Gastrocnemius medialis (tissue), 4 donors: ENCODE measurements around the gene GLYATL1. TPM values are rescaled to one million over a fixed set of nuclear protein-coding genes. Genes with fewer than 3 reads are reported as not detected.

ENCODE experiments used
- ATAC-seq, 2 donors: fragments of 150-250 bp; one replicate each; pipeline ENCODE4 v1.9.1; 2016
- DNase-seq, 2 donors: peaks; one replicate each; pipeline ENCODE4 v3.0.0-alpha.2; 2019
- H3K27ac ChIP-seq, 4 donors: fragments of 200-600 bp; sonication (generic); 1 replicate in 1 of 4; 2 replicates in 3 of 4; pipeline ENCODE4 v1.5.1; 2016 to 2018; ENCODE audit warnings: mild to moderate bottlenecking in 2 of 4, moderate library complexity in 1 of 4
- H3K27me3 ChIP-seq, 3 donors: fragments of 200-600 bp; sonication (generic) in 2 of 3; 1 replicate in 1 of 3; 2 replicates in 2 of 3; pipeline versions ENCODE4 v1.5.1 to v1.6.0; 2016 to 2019; ENCODE audit warnings: mild to moderate bottlenecking in 1 of 3, moderate library complexity in 1 of 3
- H3K36me3 ChIP-seq, 2 donors: fragments of 200-600 bp; sonication (generic) in 1 of 2; one replicate each; pipeline ENCODE4 v1.5.1; 2017 to 2018
- H3K4me1 ChIP-seq, 2 donors: fragments of 200-600 bp; sonication (generic) in 1 of 2; one replicate each; pipeline ENCODE4 v1.5.1; 2016 to 2017; ENCODE audit warnings: mild to moderate bottlenecking in 2 of 2
- H3K4me3 ChIP-seq, 4 donors: fragments of 200-600 bp; sonication (generic) in 3 of 4; 1 replicate in 1 of 4; 2 replicates in 3 of 4; pipeline ENCODE4 v1.5.1; 2016 to 2019; ENCODE audit warnings: mild to moderate bottlenecking in 2 of 4
- H3K9me3 ChIP-seq, 3 donors: fragments of 200-600 bp; sonication (generic) in 2 of 3; 1 replicate in 1 of 3; 2 replicates in 2 of 3; pipeline ENCODE4 v1.5.1; 2016 to 2019
- POLR2A ChIP-seq, 2 donors: fragments of 450-650 bp; IDR thresholded peaks; one replicate each; pipeline ENCODE4 v1.6.1; 2017; ENCODE audit warnings: antibody characterized with exemption in 2 of 2, mild to moderate bottlenecking in 2 of 2, moderate library complexity in 2 of 2
- in situ Hi-C, 4 donors: fragments of 200-750 bp; cut with MboI; loops; one replicate each; pipeline versions ENCODE4 v1.15.0 to v1.8.0; 2017; ENCODE audit warnings: low sequenced_read_pairs in 4 of 4
- intact Hi-C: fragments of 100-400 bp; cut with DNase I; formaldehyde crosslinking; loops from one replicate; pipeline ENCODE4 v1.15.1; 2023; ENCODE audit warnings: low total_unique reads
- total RNA-seq, 4 donors: library from RNA; depleted of rRNA; stranded (reverse); fragments of >200 nt; gene quantifications; one replicate each; pipeline versions ENCODE4 v1.1.0 to v1.2.3, GENCODE V29; 2016
- TF ChIP-seq, protein P1 (sequence below), 5 experiments: fragments of 450-650 bp in 3 of 5; fragments of 200-600 bp in 2 of 5; sonication (generic) in 2 of 5; IDR thresholded peaks in 4 of 5; conservative IDR thresholded peaks in 1 of 5; 1 replicate in 4 of 5; 2 replicates in 1 of 5; pipeline ENCODE4 v1.5.1; 2016 to 2019; ENCODE audit warnings: antibody characterized with exemption in 5 of 5, mild to moderate bottlenecking in 3 of 5, moderate library complexity in 3 of 5

Gene GLYATL1
- total RNA-seq, 4 donors from 2014 or later, result 0.94 to 1.2 TPM; not detected in 2

DNA sequence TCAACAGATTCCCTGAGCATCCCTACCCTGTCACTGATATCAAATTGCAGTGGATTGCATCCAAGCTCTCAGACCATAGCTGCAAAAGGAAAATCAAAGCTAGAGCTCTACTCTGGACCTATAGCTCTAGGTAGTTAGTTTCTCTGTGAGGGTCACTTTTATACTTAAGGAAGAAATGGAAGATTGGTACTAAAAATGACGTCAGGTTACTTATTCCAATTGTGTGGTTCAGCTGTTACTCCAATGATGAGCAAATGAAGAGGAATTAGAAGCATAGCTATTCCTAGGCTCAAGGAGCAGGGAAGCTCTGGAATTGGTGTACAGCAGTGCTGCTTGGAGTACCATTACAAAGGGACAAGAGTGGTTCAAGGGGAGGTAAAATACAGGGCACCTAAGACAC lies 36.4 kb upstream of the GLYATL1 start:
- in situ Hi-C loops, result no loop called here

DNA sequence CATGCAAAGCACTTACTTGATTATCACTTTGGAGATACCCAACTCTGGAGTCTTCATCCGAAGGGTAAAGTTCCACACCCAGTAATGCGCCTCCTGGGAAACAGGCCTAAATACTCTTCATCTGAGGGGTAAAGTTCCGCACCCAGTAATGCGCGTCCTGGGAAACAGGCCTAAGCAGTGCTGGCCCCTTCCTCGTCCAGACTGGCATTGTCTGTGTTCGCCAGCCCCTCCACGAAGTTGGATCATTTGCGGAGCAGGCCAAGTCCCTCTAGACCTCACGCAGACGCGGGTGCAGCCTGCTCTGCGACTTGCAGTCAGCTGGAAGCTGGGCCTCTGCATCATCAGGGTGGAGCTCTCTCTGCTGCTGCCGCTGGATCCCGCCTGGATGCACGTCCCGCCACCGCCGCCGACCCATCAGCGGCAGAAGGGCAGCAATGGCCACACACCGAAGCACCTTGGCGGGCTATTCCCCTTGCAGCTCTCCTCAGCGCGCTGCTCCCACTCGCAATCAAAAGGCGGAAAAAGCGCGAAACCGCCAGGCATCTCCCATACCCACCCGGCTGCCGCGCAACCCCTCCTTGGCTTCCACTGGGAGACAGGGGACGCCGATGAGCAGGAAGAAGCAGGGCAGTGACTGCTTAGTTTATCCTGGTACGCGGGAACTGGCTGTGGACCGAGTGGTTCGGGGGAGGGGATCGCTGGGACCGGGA lies 34.1 kb upstream of the GLYATL1 start:
- Histone ChIP-seq H3K4me3 (peak overlapping the region; percentile 11 to 41 (median 36)), H3K27me3 (peaks cover 11 to 30% (median 19%) of the 10 kb centered on the region in 3 donors), H3K9me3 (no peaks in the 10 kb centered on the region), H3K4me1 (no peaks in the 10 kb centered on the region), H3K27ac (peak overlapping the region in 1 of 4 donors; percentile 18), H3K36me3 (no peaks in the 10 kb centered on the region)
- DNase-seq, result no peak
- in situ Hi-C loops, result no loop called here
- intact Hi-C loops, result no loop called here
- no peak for TF ChIP-seq POLR2A (IDR thresholded peaks at IDR 0.05)
- TF ChIP-seq, protein P1, sequence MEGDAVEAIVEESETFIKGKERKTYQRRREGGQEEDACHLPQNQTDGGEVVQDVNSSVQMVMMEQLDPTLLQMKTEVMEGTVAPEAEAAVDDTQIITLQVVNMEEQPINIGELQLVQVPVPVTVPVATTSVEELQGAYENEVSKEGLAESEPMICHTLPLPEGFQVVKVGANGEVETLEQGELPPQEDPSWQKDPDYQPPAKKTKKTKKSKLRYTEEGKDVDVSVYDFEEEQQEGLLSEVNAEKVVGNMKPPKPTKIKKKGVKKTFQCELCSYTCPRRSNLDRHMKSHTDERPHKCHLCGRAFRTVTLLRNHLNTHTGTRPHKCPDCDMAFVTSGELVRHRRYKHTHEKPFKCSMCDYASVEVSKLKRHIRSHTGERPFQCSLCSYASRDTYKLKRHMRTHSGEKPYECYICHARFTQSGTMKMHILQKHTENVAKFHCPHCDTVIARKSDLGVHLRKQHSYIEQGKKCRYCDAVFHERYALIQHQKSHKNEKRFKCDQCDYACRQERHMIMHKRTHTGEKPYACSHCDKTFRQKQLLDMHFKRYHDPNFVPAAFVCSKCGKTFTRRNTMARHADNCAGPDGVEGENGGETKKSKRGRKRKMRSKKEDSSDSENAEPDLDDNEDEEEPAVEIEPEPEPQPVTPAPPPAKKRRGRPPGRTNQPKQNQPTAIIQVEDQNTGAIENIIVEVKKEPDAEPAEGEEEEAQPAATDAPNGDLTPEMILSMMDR (IDR thresholded peaks at IDR 0.05 in 4 of 5, conservative IDR thresholded peaks at IDR 0.05 in 1 of 5), result no peak
- ATAC-seq, result no peak

More for the DNA sequence above, 36.4 kb upstream of the GLYATL1 start:
- no peaks in the 10 kb centered on the region for H3K4me1 ChIP-seq
- intact Hi-C loops, result no loop called here
- no peak overlapping the region for H3K27ac ChIP-seq
- no peak for TF ChIP-seq POLR2A (IDR thresholded peaks at IDR 0.05)
- TF ChIP-seq, protein P1 (IDR thresholded peaks at IDR 0.05 in 4 of 5, conservative IDR thresholded peaks at IDR 0.05 in 1 of 5), result no peak
- H3K36me3 ChIP-seq, result no peaks in the 10 kb centered on the region
- DNase-seq (no peak), ATAC-seq (no peak)
- peaks cover 11 to 28% (median 19%) of the 10 kb centered on the region in 3 donors for H3K27me3 ChIP-seq
- no peak overlapping the region for H3K4me3 ChIP-seq
- no peaks in the 10 kb centered on the region for H3K9me3 ChIP-seq

DNA sequence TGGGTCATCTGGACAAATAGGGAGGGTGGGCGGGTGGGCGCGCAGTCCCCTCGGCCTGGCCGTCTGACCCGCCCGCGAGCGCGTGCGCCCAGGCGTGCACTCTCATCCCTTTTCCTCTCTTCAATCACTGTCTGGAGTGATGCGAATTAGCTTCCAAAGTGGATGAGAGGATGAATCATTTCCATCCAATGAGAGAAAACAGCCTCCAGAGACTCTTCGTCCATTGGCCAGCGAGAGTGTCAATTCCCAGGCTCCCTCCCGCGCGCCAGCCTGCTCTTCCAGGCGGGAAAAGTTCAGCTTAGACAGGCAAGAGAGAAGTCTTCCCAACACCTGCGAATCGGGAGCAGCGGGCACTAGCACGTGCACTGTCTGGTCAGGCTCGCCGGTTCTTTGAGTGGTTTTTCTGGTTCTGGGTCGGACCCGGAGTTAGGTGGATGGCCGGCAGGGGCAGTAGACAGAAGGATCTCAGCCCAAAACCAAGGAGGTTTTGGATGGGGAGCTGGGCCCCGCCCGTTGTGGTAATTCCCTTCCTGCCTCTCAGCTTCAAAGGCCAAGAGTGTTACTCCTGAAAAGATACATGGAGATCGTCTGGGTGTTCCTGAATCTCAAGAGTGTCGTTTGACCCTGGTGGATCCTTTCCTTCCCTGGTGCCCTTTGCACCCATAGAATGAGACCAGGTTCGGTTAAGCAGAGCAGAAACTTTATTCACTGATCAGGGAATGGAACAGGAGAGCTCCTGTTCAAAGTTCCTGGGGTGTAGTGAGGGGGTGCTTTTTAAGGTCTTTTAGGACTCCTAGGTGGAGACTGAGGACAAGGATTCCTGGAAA lies 33.4 kb upstream of the GLYATL1 start:
- Histone ChIP-seq H3K4me3 (peak overlapping the region in 3 of 4 donors; percentile 32 to 41 (median 41)), H3K36me3 (no peaks in the 10 kb centered on the region), H3K9me3 (no peaks in the 10 kb centered on the region), H3K27me3 (peaks cover 11 to 29% (median 19%) of the 10 kb centered on the region in 3 donors), H3K27ac (peak overlapping the region in 1 of 4 donors; percentile 18), H3K4me1 (no peaks in the 10 kb centered on the region)
- ATAC-seq (peak; percentile 36 to 60), DNase-seq (peak in 1 of 2 donors; percentile 42)
- TF ChIP-seq, protein P1 (IDR thresholded peaks at IDR 0.05 in 4 of 5, conservative IDR thresholded peaks at IDR 0.05 in 1 of 5), result no peak
- peak in 1 of 2 donors; percentile 26 for TF ChIP-seq POLR2A (IDR thresholded peaks at IDR 0.05)
- in situ Hi-C loops (no loop called here), intact Hi-C loops (no loop called here)

DNA sequence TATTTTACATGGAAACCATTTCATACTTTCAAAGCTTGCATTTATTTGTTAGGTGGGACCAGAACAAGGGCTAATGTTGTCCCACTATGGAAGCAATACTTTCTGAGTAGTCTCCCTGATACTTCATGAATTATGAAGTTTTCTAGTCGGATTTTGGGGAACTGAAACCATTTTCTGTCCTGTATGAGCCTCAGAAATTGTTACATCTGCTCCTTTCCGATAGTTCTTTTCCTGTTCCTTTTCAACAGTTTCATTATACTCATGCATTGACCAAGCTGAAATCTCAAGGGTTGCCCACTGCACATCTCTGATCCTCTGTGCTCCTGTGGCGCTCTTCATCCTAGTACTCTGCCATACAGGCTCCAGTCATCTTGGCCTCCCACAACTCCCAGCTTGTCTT lies 31.5 kb upstream of the GLYATL1 start:
- H3K27me3 ChIP-seq, result peaks cover 11 to 24% (median 19%) of the 10 kb centered on the region in 3 donors
- in situ Hi-C loops (no loop called here), intact Hi-C loops (no loop called here)
- H3K27ac ChIP-seq, result no peak overlapping the region
- no peak for TF ChIP-seq POLR2A (IDR thresholded peaks at IDR 0.05)
- TF ChIP-seq, protein P1 (IDR thresholded peaks at IDR 0.05 in 4 of 5, conservative IDR thresholded peaks at IDR 0.05 in 1 of 5), result no peak
- no peak overlapping the region for H3K4me3 ChIP-seq
- no peaks in the 10 kb centered on the region for H3K4me1 ChIP-seq
- H3K9me3 ChIP-seq, result no peaks in the 10 kb centered on the region
- ATAC-seq (no peak), DNase-seq (no peak)
- H3K36me3 ChIP-seq, result no peaks in the 10 kb centered on the region
